Cardiac muscle cell (in vitro differentiated cells and primary cell): ENCODE data around the gene JAKMIP2. TPM values are rescaled to one million over a fixed set of nuclear protein-coding genes. Genes with fewer than 3 reads are reported as not detected.

ENCODE experiments used
- DNase-seq, 2 donors: peaks; one replicate each; pipeline versions ENCODE4 v3.0.0 to v3.0.0-alpha.2; 2010 to 2017; ENCODE audit warnings: low read depth in 1 of 2, low spot score in 1 of 2
- H3K27ac ChIP-seq: fragments of 200-600 bp; sonication (generic); 2 replicates; pipeline ENCODE4 v1.5.1; 2016
- H3K27me3 ChIP-seq: fragments of 200-600 bp; sonication (generic); 2 replicates; pipeline ENCODE4 v1.6.0; 2016; ENCODE audit warnings: control low read depth
- H3K36me3 ChIP-seq: fragments of 200-600 bp; sonication (generic); 2 replicates; pipeline ENCODE4 v1.5.1; 2016; ENCODE audit warnings: control low read depth
- H3K4me1 ChIP-seq: fragments of 200-600 bp; sonication (generic); 2 replicates; pipeline ENCODE4 v1.8.1; 2017; ENCODE audit warnings: low read depth, mild to moderate bottlenecking, mixed run types
- H3K4me3 ChIP-seq: fragments of 200-600 bp; sonication (generic); 2 replicates; pipeline ENCODE4 v1.5.1; 2016; ENCODE audit warnings: mild to moderate bottlenecking
- H3K9me3 ChIP-seq: fragments of 200-600 bp; sonication (generic); 2 replicates; pipeline ENCODE4 v1.5.1; 2017; ENCODE audit warnings: low read depth, mild to moderate bottlenecking, control low read depth
- CTCF ChIP-seq: IDR thresholded peaks from 2 replicates; pipeline ENCODE4 v1.5.1; 2012; ENCODE audit warnings: low read depth, mild to moderate bottlenecking, low read length
- polyA plus RNA-seq: library from polyadenylated mRNA; unstranded; fragments of >200 nt; fragmentation: Nextera tagmentation; extraction: Ambion mirVana; gene quantifications from 2 replicates; pipeline ENCODE4 v1.2.1, GENCODE V29; 2016
- total RNA-seq: library from RNA; depleted of rRNA; stranded (reverse); fragments of >200 nt; gene quantifications from 2 replicates; pipeline ENCODE4 v1.2.3, GENCODE V29; 2016

The JAKMIP2 gene
- total and polyA plus RNA-seq, 2 experiments from 2014 or later: 14.5 to 15.9 TPM

- TF ChIP-seq CTCF: no peak
- no peaks in the 10 kb centered on the region for H3K27me3 ChIP-seq
- DNase-seq: no peak
- H3K4me3 ChIP-seq: no peak overlapping the region
- H3K4me1 ChIP-seq: peaks cover 54% of the 10 kb centered on the region
- H3K27ac ChIP-seq: peak overlapping the region; percentile 93
- no peaks in the 10 kb centered on the region for H3K36me3 ChIP-seq
- H3K9me3 ChIP-seq: peaks cover 4% of the 10 kb centered on the region
Measured at GRCh38 chr5:147694772-147695171, 87.8 kb downstream of the JAKMIP2 start.

- no peak for TF ChIP-seq CTCF
- peaks cover 4% of the 10 kb centered on the region for H3K9me3 ChIP-seq
- H3K36me3 ChIP-seq: no peaks in the 10 kb centered on the region
- no peak for DNase-seq
- peak overlapping the region; percentile 93 for H3K27ac ChIP-seq
- peaks cover 62% of the 10 kb centered on the region for H3K4me1 ChIP-seq
- H3K4me3 ChIP-seq: no peak overlapping the region
- no peaks in the 10 kb centered on the region for H3K27me3 ChIP-seq
Measured at GRCh38 chr5:147693233-147693632, 89.3 kb downstream of the JAKMIP2 start.

GRCh38 chr5:147691130-147691529 lies 91.4 kb downstream of the JAKMIP2 start:
- H3K27me3 ChIP-seq: no peaks in the 10 kb centered on the region
- DNase-seq: peak in 1 of 2 donors; percentile 81
- peak overlapping the region; percentile 93 for H3K27ac ChIP-seq
- H3K4me1 ChIP-seq: peaks cover 62% of the 10 kb centered on the region
- TF ChIP-seq CTCF: no peak
- no peaks in the 10 kb centered on the region for H3K9me3 ChIP-seq
- H3K36me3 ChIP-seq: no peaks in the 10 kb centered on the region
- H3K4me3 ChIP-seq: no peak overlapping the region

GRCh38 chr5:147690595-147690994 lies 91.9 kb downstream of the JAKMIP2 start:
- no peaks in the 10 kb centered on the region for H3K36me3 ChIP-seq
- no peak overlapping the region for H3K4me3 ChIP-seq
- no peaks in the 10 kb centered on the region for H3K9me3 ChIP-seq
- peaks cover 62% of the 10 kb centered on the region for H3K4me1 ChIP-seq
- DNase-seq: peak in 1 of 2 donors; percentile 37
- peak; percentile 4 for TF ChIP-seq CTCF
- H3K27ac ChIP-seq: peak overlapping the region; percentile 93
- no peaks in the 10 kb centered on the region for H3K27me3 ChIP-seq

DNA sequence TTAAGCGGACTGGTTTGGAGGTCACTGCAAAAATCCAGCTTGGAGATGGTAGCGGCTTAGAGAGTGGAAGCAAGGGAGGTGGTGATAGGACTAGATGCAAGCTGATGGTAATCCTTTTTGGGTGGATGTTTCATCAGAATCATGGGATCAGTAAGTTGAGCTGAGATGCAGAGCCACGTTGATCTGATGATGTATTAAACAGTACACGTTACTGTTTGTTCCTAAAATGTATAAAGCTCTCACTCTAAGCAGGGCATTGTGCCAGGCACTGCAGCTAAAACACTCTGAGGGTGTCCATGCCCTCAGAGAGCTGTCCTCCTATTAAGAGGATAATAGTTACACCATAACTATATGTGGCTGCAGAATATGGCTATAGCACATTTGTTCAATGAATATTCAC lies 93.1 kb downstream of the JAKMIP2 start:
- no peak overlapping the region for H3K4me3 ChIP-seq
- no peak for TF ChIP-seq CTCF
- peaks cover 59% of the 10 kb centered on the region for H3K4me1 ChIP-seq
- no peaks in the 10 kb centered on the region for H3K9me3 ChIP-seq
- H3K36me3 ChIP-seq: no peaks in the 10 kb centered on the region
- H3K27me3 ChIP-seq: no peaks in the 10 kb centered on the region
- peak overlapping the region; percentile 73 for H3K27ac ChIP-seq
- no peak for DNase-seq
